IPS DF 6.9 (cell line): Measurements from ENCODE around the gene SIGLEC10.
"Not testable (repeated sequence)": the region's sequence is repeated elsewhere in the genome, so short reads cannot be mapped to it uniquely, and the experiment has no call there.

Experiments used
- DNase-seq: peaks from one replicate; pipeline ENCODE4 v3.0.0-alpha.2; 2013; ENCODE audit warnings: low read depth, low spot score
- H3K27ac ChIP-seq: one replicate; pipeline ENCODE4 v1.5.1; 2013; ENCODE audit warnings: low read length, control low read depth
- H3K27me3 ChIP-seq: 2 replicates; pipeline ENCODE4 v1.6.1; 2013; ENCODE audit warnings: mild to moderate bottlenecking, low read length; ENCODE audit not compliant: control insufficient read depth, insufficient read depth
- H3K36me3 ChIP-seq: 2 replicates; pipeline ENCODE4 v1.6.1; 2013; ENCODE audit warnings: low read length; ENCODE audit not compliant: control insufficient read depth, insufficient read depth
- H3K4me1 ChIP-seq: 2 replicates; pipeline ENCODE4 v1.6.1; 2013; ENCODE audit warnings: low read length; ENCODE audit not compliant: control insufficient read depth, insufficient read depth
- H3K4me3 ChIP-seq: 2 replicates; pipeline ENCODE4 v1.5.1; 2013; ENCODE audit warnings: mild to moderate bottlenecking, low read length
- H3K9me3 ChIP-seq: 2 replicates; pipeline ENCODE4 v1.6.1; 2013; ENCODE audit warnings: low read length, inconsistent platforms; ENCODE audit not compliant: control insufficient read depth, insufficient read depth
- WGBS: extraction: QIAGEN DNeasy Blood & Tissue Kit; methylation state at CpG from one replicate; pipeline ENCODE4 v1.1.7; 2013; ENCODE audit warnings: mixed read lengths, missing lambda C conversion rate; ENCODE audit not compliant: insufficient read length, insufficient coverage; 5-methylcytosine and 5-hydroxymethylcytosine counted together

The SIGLEC10 gene

DNA sequence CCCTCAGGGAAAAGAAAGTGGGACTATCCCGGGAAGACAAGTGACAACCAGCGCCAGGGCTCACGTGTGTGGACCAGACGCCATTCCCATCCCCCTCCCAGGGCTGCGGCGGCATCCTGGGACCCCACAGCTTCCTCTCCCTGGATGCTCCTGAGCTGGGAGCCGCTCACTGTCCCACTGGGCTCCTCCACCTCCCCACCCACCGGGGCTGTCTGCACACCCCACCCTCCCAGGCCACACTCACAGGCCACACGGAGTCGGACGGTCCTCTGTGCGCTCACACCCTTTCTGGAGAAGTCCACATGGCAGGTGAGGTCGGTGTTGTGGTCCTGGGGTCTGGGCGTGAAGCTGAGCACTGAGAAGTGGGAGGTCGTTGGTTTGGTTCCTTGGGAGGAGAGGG is 1.0 kb downstream of the SIGLEC10 start:
- DNase-seq, H3K36me3 ChIP-seq, H3K27ac ChIP-seq, H3K4me3 ChIP-seq, H3K9me3 ChIP-seq, H3K4me1 ChIP-seq, H3K27me3 ChIP-seq: not testable (repeated sequence)
- no CpG with 5 or more reads among the region's 15 CpGs for WGBS

DNA sequence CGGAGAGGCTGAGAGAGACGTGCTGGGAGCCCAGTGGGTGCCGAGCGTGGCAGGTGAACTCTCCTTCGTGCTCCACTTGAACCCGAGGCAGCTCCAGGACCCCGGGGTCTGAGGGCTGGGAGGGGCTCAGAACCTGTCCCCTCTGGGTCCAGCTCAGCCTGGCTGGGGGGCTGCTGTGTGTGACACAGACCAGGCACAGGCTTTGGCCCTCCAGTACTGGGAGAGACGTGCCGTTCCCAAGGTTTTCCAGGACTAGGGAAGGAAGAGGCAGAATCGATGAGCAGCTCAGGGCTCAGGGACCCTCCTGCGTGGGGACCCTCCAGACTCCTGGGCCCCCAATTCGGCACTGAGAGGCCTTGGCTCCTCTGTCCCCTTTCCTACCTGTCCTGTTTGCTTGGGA is 2.3 kb downstream of the SIGLEC10 start:
- no CpG with 5 or more reads among the region's 12 CpGs for WGBS
- Histone ChIP-seq H3K27ac (no peak overlapping the region), H3K4me1 (peaks cover 2% of the 10 kb centered on the region; the same call in 1 of the 2 replicates), H3K4me3 (no peak overlapping the region), H3K36me3 (no peaks in the 10 kb centered on the region), H3K9me3 (no peaks in the 10 kb centered on the region), H3K27me3 (no peaks in the 10 kb centered on the region)
- DNase-seq = no peak

DNA sequence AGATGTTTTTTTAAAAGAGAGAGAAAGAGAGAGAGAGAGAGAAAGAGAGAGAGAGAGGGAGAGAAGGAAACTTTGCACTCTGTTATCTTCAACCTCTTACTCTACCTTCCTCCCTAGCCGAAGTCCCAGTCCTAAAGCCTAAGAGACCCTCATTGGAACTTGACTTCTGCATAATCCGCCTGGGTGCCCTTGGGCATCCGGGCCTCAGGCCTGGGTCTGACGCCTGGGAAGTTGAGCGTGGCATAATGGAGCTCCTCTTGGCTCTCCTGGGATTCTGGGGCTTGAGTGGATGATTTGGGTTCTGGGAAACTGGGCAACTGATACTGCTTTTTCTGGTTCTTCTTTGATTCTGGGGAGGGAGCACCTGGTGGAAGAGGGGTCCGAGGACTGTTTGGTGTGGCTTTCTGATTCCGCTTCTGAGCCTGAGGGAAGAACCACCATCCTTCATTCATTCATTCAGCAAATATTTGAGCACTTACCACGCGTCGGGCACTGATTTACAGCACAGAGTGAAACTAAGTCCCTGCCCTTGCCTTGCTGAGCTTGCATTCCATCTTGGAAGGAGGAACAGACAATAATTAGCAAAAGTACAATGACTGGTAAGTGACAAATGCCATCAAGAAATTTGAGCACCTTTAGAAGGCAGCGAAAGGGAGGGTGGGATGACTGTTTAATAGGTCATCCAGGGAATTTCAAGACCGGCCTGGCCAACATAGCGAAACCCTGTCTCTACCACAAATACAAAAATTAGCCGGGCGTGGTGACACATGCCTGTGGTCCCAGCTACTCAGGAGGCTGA is 6.3 kb downstream of the SIGLEC10 start:
- Histone ChIP-seq H3K4me1 (peaks cover 1% of the 10 kb centered on the region; the same call in 1 of the 2 replicates), H3K27ac (no peak overlapping the region), H3K9me3 (no peaks in the 10 kb centered on the region), H3K4me3 (no peak overlapping the region), H3K27me3 (no peaks in the 10 kb centered on the region), H3K36me3 (no peaks in the 10 kb centered on the region)
- WGBS = no CpG with 5 or more reads among the region's 15 CpGs
- DNase-seq = no peak

DNA sequence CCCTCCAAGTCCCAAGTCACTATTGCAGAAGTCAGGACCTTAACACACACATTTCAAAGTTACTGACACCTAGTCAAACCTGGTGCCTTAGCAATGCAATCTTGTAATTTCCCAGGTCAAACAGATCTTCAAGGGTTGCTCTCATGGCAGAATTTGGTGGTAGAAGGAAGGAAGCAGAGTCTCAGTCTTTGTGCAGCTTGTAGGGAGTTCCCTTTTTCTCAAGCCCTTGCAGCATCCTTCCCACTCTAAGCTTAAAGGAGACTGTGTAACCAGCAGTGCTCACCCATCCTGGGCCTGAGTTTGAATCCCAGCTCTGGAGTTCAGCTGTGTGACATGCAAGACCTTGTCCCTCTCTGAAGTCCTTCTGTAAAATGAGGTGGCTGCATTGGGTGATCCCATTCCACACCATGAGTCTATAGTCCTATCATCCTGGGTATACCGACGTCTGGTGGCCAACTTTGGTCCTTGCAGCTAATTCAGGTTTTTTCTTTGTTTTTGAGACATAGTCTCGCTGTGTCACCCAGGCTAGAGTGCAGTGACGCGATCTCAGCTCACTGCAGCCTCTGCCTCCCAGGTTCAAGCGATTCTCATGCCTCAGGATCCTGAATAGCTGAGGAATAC is 9.8 kb downstream of the SIGLEC10 start:
- WGBS = no CpG with 5 or more reads among the region's 6 CpGs
- no peak overlapping the region for H3K27ac ChIP-seq
- H3K9me3 ChIP-seq = no peaks in the 10 kb centered on the region
- H3K27me3 ChIP-seq = no peaks in the 10 kb centered on the region
- DNase-seq = no peak
- H3K4me3 ChIP-seq = no peak overlapping the region
- peaks cover 1% of the 10 kb centered on the region; the same call in 1 of the 2 replicates for H3K4me1 ChIP-seq
- no peaks in the 10 kb centered on the region; the same call in 1 of the 2 replicates for H3K36me3 ChIP-seq

DNA sequence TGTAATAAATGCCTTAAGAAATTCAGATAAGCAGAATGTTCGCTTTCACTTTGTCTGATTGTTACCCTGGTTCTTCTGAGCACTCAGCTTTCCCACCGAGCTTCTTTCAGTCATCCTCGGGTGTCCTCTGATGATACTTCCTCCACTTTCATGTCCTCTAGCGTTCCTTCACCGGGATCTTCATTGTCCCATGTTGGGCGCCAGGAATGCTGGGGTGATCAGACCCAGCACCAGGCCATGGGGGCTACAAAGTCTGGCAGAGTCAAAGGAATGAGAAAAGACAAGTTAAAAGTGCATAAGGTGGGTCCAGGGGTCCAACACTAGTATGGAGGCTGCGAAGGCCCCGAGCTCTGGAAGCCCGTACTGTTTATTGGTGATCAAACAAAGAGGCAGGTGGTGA is 15.3 kb downstream of the SIGLEC10 start:
- Histone ChIP-seq H3K4me3 (no peak overlapping the region), H3K27me3 (no peaks in the 10 kb centered on the region), H3K36me3 (peaks cover 3% of the 10 kb centered on the region; the same call in 1 of the 2 replicates), H3K27ac (no peak overlapping the region), H3K9me3 (peaks cover 4% of the 10 kb centered on the region), H3K4me1 (no peaks in the 10 kb centered on the region)
- DNase-seq = no peak
- WGBS = no CpG with 5 or more reads among the region's 9 CpGs

DNA sequence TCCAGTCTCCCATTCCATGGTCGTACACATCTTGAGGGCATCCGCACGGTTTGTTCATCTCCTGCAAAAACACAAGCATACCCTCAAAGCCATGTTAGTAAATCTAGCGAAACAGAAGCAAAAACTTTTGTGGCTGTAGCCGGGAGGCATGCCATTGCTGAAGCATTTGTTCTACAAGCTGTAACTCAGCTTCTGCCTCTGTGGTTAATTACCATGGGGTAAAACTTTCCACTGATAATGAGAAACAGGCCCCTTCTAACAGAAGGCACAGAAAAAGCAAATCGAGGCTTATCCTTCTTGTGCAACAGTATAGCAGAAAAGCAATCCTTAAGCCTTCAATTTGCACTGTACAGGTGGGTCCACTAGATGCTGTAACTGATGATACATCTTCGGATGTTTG is 17.5 kb downstream of the SIGLEC10 start:
- H3K9me3 ChIP-seq, H3K27me3 ChIP-seq, H3K4me3 ChIP-seq, H3K36me3 ChIP-seq, DNase-seq, H3K27ac ChIP-seq, H3K4me1 ChIP-seq: not testable (repeated sequence)
- no CpG with 5 or more reads among the region's 7 CpGs for WGBS

DNA sequence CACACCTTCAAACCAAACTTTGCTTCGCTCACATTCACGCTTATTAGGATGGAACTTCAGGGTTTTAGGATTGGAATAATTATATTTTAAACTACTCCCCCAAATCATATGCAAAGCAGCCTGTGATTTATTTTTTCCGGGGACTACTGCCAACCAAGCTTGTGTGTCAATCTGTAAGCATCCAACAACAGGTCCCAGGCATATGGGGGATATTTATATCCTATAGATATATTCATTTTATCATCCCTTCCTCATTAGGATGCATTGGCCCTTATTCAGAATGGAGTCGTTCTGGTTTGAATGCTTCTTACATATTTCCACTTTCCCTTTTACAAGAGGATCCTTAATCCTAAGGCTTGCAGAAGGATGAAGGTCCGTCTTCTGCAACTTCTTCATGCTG is 18.2 kb downstream of the SIGLEC10 start:
- Histone ChIP-seq H3K36me3 (peaks cover 3% of the 10 kb centered on the region; the same call in 1 of the 2 replicates), H3K27ac (no peak overlapping the region), H3K27me3 (no peaks in the 10 kb centered on the region), H3K4me1 (no peaks in the 10 kb centered on the region; the same call in 1 of the 2 replicates), H3K9me3 (peaks cover 4% of the 10 kb centered on the region), H3K4me3 (no peak overlapping the region)
- no CpG with 5 or more reads among the region's 5 CpGs for WGBS
- no peak for DNase-seq

DNA sequence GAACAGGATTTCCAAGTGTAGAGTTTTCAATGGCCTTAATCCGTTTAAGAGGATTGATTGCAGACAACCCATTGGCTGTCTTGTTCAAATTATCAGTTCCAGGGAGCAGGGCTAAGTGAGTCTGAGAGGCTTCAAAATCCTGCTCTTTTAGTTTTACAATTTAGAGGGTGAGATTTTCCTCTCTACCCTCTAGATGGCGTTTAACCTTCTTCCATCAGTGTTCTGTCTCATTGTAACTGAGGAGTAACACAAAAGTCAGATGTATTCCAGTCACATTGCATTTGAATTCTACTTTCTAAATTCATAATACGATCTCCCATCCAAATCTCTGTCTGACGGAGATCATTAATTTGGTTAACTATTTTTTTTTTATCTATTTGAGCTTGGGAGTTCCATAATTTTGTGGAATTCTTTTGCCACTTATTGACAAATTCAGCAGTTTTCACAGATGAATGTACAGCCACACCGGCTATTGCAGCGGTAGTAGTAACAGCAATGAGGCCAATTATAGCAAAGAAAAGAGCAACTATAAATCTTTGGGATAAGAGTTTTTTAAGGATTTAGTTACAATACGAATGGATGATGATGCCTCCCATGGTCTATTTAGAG is 19.2 kb downstream of the SIGLEC10 start:
- no peak overlapping the region for H3K4me3 ChIP-seq
- no peak for DNase-seq
- no CpG with 5 or more reads among the region's 7 CpGs for WGBS
- no peak overlapping the region for H3K27ac ChIP-seq
- no peaks in the 10 kb centered on the region; the same call in 1 of the 2 replicates for H3K4me1 ChIP-seq
- no peaks in the 10 kb centered on the region for H3K27me3 ChIP-seq
- H3K9me3 ChIP-seq = peaks cover 4% of the 10 kb centered on the region
- H3K36me3 ChIP-seq = peaks cover 3% of the 10 kb centered on the region; the same call in 1 of the 2 replicates

DNA sequence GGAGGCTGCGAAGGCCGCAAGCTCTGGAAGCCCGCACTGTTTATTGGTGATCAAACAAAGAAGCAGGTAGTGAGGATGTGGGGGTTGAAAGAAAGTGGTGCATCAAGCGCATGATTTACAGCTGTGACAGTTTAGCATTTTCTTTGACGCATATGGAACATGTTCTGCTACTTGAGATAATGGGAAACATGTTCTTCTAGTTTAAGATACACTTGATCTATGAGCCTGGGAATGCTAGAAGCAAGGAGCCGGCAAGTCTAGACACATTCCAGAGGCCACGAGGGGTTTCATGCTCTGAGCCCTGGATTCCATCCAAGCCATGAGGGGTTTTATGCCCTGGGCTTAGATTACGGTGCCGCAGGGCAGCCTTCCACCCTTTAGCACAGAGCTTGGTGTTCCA is 20.0 kb downstream of the SIGLEC10 start:
- H3K4me3 ChIP-seq, H3K36me3 ChIP-seq, H3K27me3 ChIP-seq, H3K9me3 ChIP-seq, H3K4me1 ChIP-seq, H3K27ac ChIP-seq, DNase-seq: not testable (repeated sequence)
- WGBS = no CpG with 5 or more reads among the region's 9 CpGs

DNA sequence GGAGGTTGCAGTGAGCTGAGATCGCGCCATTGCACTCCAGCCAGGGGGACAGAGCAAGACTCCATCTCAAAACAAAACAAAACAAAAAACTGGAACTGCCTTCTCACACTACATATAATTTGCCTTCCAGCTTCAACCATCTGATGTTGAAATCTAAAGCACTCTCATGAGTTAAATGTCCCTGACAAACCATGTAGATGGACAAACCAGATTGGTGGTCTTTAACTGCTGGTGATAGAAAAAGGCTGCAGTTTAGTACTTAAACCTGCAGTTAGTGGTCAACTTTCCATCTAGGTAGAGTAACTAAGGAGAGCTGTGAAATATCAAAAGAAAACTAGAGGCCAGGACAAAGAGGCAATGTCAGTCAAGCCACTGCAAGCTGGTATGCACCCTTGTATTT is 21.3 kb downstream of the SIGLEC10 start:
- H3K4me3 ChIP-seq = no peak overlapping the region
- WGBS = no CpG with 5 or more reads among the region's 2 CpGs
- no peak for DNase-seq
- H3K9me3 ChIP-seq = no peaks in the 10 kb centered on the region
- H3K4me1 ChIP-seq = no peaks in the 10 kb centered on the region; the same call in 1 of the 2 replicates
- H3K27ac ChIP-seq = no peak overlapping the region
- H3K27me3 ChIP-seq = no peaks in the 10 kb centered on the region
- no peaks in the 10 kb centered on the region for H3K36me3 ChIP-seq
